Ishikawa (cell line): ENCODE measurements around the gene METTL13.

ENCODE experiments used
- CEBPB ChIP-seq: IDR thresholded peaks from 2 replicates; pipeline ENCODE4 v1.6.1; 2012
- CREB1 ChIP-seq: IDR thresholded peaks from 2 replicates; pipeline ENCODE4 v1.6.1; 2012; ENCODE audit warnings: low read depth
- EGR1 ChIP-seq: IDR thresholded peaks from 2 replicates; pipeline ENCODE4 v1.6.1; 2012
- EP300 ChIP-seq: IDR thresholded peaks from 2 replicates; pipeline ENCODE4 v1.6.1; 2012; ENCODE audit warnings: borderline replicate concordance
- FOXM1 ChIP-seq: IDR thresholded peaks from 2 replicates; pipeline ENCODE4 v1.6.1; 2012; ENCODE audit warnings: low read depth, borderline replicate concordance
- NFIC ChIP-seq: IDR thresholded peaks from 2 replicates; pipeline ENCODE4 v1.6.1; 2012
- RAD21 ChIP-seq: IDR thresholded peaks from 2 replicates; pipeline ENCODE4 v1.6.1; 2012; ENCODE audit warnings: low read depth
- REST ChIP-seq: IDR thresholded peaks from 2 replicates; pipeline ENCODE4 v1.6.1; 2012; ENCODE audit warnings: low read depth, mild to moderate bottlenecking
- TAF1 ChIP-seq: IDR thresholded peaks from 2 replicates; pipeline ENCODE4 v1.6.1; 2012; ENCODE audit warnings: low read depth, mild to moderate bottlenecking
- TCF12 ChIP-seq: IDR thresholded peaks from 2 replicates; pipeline ENCODE4 v1.6.1; 2012; ENCODE audit warnings: low read depth
- TEAD4 ChIP-seq: IDR thresholded peaks from 2 replicates; pipeline ENCODE4 v1.6.1; 2012
- YY1 ChIP-seq: IDR thresholded peaks from 2 replicates; pipeline ENCODE4 v1.6.1; 2012; ENCODE audit warnings: low read depth
- ZBTB7A ChIP-seq: IDR thresholded peaks from 2 replicates; pipeline ENCODE4 v1.6.1; 2012; ENCODE audit warnings: low read depth
- TF ChIP-seq, protein P1 (sequence below): IDR thresholded peaks from 2 replicates; pipeline ENCODE4 v1.6.1; 2012
- TF ChIP-seq, protein P2 (sequence below): IDR thresholded peaks from 2 replicates; pipeline ENCODE4 v1.6.1; 2012

The METTL13 gene

GRCh38 chr1:171788696-171789095, 7.2 kb downstream of the METTL13 start:
- no peak for TF ChIP-seq REST
- TF ChIP-seq NFIC, result no peak
- TF ChIP-seq EP300, result no peak
- TF ChIP-seq TEAD4, result no peak
- TF ChIP-seq, protein P1, sequence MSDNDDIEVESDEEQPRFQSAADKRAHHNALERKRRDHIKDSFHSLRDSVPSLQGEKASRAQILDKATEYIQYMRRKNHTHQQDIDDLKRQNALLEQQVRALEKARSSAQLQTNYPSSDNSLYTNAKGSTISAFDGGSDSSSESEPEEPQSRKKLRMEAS, result no peak

GRCh38 chr1:171790318-171790717, 8.9 kb downstream of the METTL13 start:
- TF ChIP-seq, protein P1, result no peak
- TF ChIP-seq TAF1 (no peak), EGR1 (no peak), RAD21 (no peak), CREB1 (no peak), YY1 (no peak), TEAD4 (no peak), NFIC (no peak), EP300 (no peak), TCF12 (no peak), REST (no peak)
- TF ChIP-seq, protein P2, sequence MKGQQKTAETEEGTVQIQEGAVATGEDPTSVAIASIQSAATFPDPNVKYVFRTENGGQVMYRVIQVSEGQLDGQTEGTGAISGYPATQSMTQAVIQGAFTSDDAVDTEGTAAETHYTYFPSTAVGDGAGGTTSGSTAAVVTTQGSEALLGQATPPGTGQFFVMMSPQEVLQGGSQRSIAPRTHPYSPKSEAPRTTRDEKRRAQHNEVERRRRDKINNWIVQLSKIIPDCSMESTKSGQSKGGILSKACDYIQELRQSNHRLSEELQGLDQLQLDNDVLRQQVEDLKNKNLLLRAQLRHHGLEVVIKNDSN, result no peak

- TF ChIP-seq FOXM1, result no peak
- TF ChIP-seq YY1, result no peak
- no peak for TF ChIP-seq REST
- no peak for TF ChIP-seq TAF1
- no peak for TF ChIP-seq CEBPB
- TF ChIP-seq ZBTB7A, result no peak
Measured at GRCh38 chr1:171792656-171793369, 11.4 kb downstream of the METTL13 start.

DNA sequence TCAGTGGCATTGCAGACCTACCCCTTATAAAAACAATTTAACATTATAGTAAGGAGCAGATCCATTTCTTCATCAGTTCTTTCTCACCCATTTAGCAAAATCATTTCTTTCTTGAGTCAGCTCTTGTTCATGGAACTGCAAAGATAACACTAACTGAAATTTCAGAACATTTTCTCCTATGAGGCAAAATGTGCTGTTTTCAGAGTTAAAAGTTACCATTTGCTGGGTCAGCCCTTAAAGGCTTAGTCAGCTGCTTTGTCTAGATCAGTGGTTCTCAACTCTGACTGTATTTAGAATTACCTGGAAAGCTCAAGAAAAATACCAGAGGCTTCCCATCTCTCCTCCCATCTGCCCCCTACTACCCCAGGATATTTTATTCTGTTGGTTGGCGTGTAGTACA, 12.2 kb downstream of the METTL13 start:
- TF ChIP-seq REST (no peak), CEBPB (no peak)
